Loucy (cell line): ENCODE measurements around the gene ACHE.
"Not testable (repeated sequence)": the region's sequence is repeated elsewhere in the genome, so short reads cannot be mapped to it uniquely, and the experiment has no call there.

Experiments
- H2AFZ ChIP-seq: fragments of 200-600 bp; sonication (generic); 2 replicates; pipeline ENCODE4 v1.6.0; 2016; ENCODE audit warnings: antibody characterized with exemption, mild to moderate bottlenecking, low read length, moderate library complexity
- H3F3A ChIP-seq: fragments of 200-600 bp; 2 replicates; pipeline ENCODE4 v1.6.0; 2016; ENCODE audit warnings: antibody characterized with exemption, low read depth, mild to moderate bottlenecking
- H3K27me3 ChIP-seq: fragments of 200-600 bp; sonication (generic); 2 replicates; pipeline ENCODE4 v1.6.1; 2014; ENCODE audit warnings: low read length, mild to moderate bottlenecking; ENCODE audit not compliant: insufficient read depth, poor library complexity, severe bottlenecking
- H3K36me3 ChIP-seq: fragments of 200-600 bp; sonication (generic); 2 replicates; pipeline ENCODE4 v1.6.1; 2016; ENCODE audit warnings: low read length; ENCODE audit not compliant: insufficient read depth
- H3K4me1 ChIP-seq: fragments of 200-600 bp; sonication (generic); 2 replicates; pipeline ENCODE4 v1.5.1; 2014; ENCODE audit warnings: low read length, mild to moderate bottlenecking; ENCODE audit not compliant: insufficient read depth, poor library complexity, severe bottlenecking
- H3K4me2 ChIP-seq: fragments of 200-600 bp; sonication (generic); 2 replicates; pipeline ENCODE4 v1.6.0; 2014; ENCODE audit warnings: antibody characterized with exemption, low read length, low read depth, mild to moderate bottlenecking; ENCODE audit not compliant: poor library complexity, severe bottlenecking
- H3K4me3 ChIP-seq: fragments of 200-600 bp; sonication (generic); 2 replicates; pipeline ENCODE4 v1.5.1; 2014; ENCODE audit warnings: low read length, mild to moderate bottlenecking, mixed read lengths; ENCODE audit not compliant: poor library complexity, severe bottlenecking
- H3K79me2 ChIP-seq: fragments of 200-600 bp; sonication (generic); 2 replicates; pipeline ENCODE4 v1.6.1; 2014; ENCODE audit warnings: low read length; ENCODE audit not compliant: insufficient read depth
- H3K9ac ChIP-seq: fragments of 200-600 bp; sonication (generic); 2 replicates; pipeline ENCODE4 v1.6.0; 2014; ENCODE audit warnings: mild to moderate bottlenecking, low read depth, low read length, moderate library complexity; ENCODE audit not compliant: poor library complexity, severe bottlenecking
- H3K9me2 ChIP-seq: fragments of 200-600 bp; sonication (generic); replicated peaks from 2 replicates; pipeline ENCODE4 v1.6.1; 2016; ENCODE audit warnings: low read depth, low read length, mixed read lengths
- H3K9me3 ChIP-seq: fragments of 200-600 bp; sonication (generic); 2 replicates; pipeline ENCODE4 v1.6.1; 2014; ENCODE audit warnings: mild to moderate bottlenecking, antibody characterized with exemption, low read length, low read depth; ENCODE audit not compliant: insufficient read depth
- H4K20me1 ChIP-seq: fragments of 200-600 bp; sonication (generic); 2 replicates; pipeline ENCODE4 v1.6.0; 2014; ENCODE audit warnings: antibody characterized with exemption, low read length, mild to moderate bottlenecking; ENCODE audit not compliant: insufficient read depth, poor library complexity, severe bottlenecking
- CTCF ChIP-seq: fragments of 200-600 bp; sonication (generic); conservative IDR thresholded peaks from 2 replicates; pipeline ENCODE4 v1.5.1; 2014; ENCODE audit warnings: mild to moderate bottlenecking, antibody characterized with exemption, low read length
- EZH2phosphoT487 ChIP-seq: fragments of 200-600 bp; IDR thresholded peaks from 2 replicates; pipeline ENCODE4 v1.6.1; 2018; ENCODE audit warnings: antibody characterized with exemption, mild to moderate bottlenecking, moderate library complexity, borderline replicate concordance

ACHE gene

DNA sequence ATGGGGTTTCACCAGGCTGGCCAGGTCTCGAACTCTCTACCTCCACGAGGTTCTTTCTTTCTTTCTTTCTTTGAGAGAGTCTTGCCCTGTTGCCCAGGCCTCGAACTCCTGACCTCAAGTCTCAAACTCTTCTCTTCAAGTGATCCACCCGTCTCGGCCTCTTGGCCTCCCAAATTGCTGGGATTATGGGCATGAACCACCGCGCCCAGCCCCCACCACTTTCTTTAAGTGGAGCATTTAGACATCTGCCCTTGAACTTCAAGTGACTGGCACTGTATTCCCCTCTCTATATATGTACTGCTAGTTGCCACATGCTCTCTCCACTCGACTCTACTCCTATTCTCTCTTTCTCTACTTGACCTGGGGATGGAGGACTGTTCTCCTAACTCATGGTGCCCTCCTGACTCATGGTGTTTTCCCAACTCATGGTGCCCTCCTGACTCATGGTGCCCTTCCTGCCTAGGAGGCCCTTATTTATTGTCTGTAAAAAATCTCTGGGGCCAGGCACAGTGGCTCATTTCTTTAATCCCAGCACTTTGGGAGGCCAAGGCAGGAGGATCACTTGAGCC lies 19.3 kb upstream of the ACHE start:
- no peaks in the 10 kb centered on the region for H4K20me1 ChIP-seq
- H3K4me1 ChIP-seq = no peaks in the 10 kb centered on the region
- no peaks in the 10 kb centered on the region for H3K27me3 ChIP-seq
- no peaks in the 10 kb centered on the region for H3F3A ChIP-seq
- no peaks in the 10 kb centered on the region for H3K36me3 ChIP-seq
- H3K79me2 ChIP-seq = no peaks in the 10 kb centered on the region
- H2AFZ ChIP-seq = no peak overlapping the region
- no peak overlapping the region for H3K4me3 ChIP-seq
- no peak overlapping the region for H3K9ac ChIP-seq
- H3K9me2 ChIP-seq = no peaks in the 10 kb centered on the region
- no peak for TF ChIP-seq EZH2phosphoT487
- no peak for TF ChIP-seq CTCF
- no peak overlapping the region for H3K4me2 ChIP-seq
- H3K9me3 ChIP-seq = no peaks in the 10 kb centered on the region

- Histone ChIP-seq H3K4me1 (no peaks in the 10 kb centered on the region), H2AFZ (no peak overlapping the region), H3K36me3 (no peaks in the 10 kb centered on the region), H3K9me2 (no peaks in the 10 kb centered on the region), H4K20me1 (no peaks in the 10 kb centered on the region), H3K4me3 (no peak overlapping the region), H3K4me2 (no peak overlapping the region), H3K9ac (no peak overlapping the region), H3K9me3 (no peaks in the 10 kb centered on the region), H3K79me2 (no peaks in the 10 kb centered on the region), H3F3A (no peaks in the 10 kb centered on the region), H3K27me3 (no peaks in the 10 kb centered on the region)
- TF ChIP-seq EZH2phosphoT487 = no peak
- TF ChIP-seq CTCF = no peak
Observed at GRCh38 chr7:100914208-100914878, 18.7 kb upstream of the ACHE start.

GRCh38 chr7:100911484-100911883 lies 15.8 kb upstream of the ACHE start:
- no peaks in the 10 kb centered on the region for H3K9me2 ChIP-seq
- no peak overlapping the region for H3K4me2 ChIP-seq
- TF ChIP-seq CTCF (no peak), EZH2phosphoT487 (no peak)
- no peak overlapping the region for H3K4me3 ChIP-seq
- no peak overlapping the region for H2AFZ ChIP-seq
- H3K36me3 ChIP-seq = no peaks in the 10 kb centered on the region
- H3K79me2 ChIP-seq = no peaks in the 10 kb centered on the region
- H3K9ac ChIP-seq = no peak overlapping the region
- H4K20me1 ChIP-seq = no peaks in the 10 kb centered on the region
- H3K27me3 ChIP-seq = no peaks in the 10 kb centered on the region
- no peaks in the 10 kb centered on the region for H3F3A ChIP-seq
- H3K4me1 ChIP-seq = no peaks in the 10 kb centered on the region
- no peaks in the 10 kb centered on the region for H3K9me3 ChIP-seq

DNA sequence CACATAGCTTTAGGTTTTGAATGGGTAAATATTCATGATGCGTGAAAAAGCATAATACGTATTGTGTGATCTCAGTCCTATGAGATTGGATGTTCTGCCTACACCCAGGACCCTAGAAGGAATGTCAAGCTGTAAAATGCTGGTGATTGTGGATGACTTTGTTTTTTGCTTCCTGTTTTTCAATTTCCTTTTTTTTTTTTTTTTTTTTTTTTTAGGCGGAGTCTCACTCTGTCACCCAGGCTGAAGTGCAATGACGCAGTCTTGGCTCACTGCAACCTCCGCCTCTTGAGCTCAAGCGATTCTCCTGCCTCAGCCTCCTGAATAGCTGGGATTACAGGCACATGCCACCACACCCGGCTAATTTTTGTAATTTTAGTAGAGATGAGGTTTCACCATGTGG lies 14.8 kb upstream of the ACHE start:
- H3K36me3 ChIP-seq, H2AFZ ChIP-seq, H3F3A ChIP-seq, H3K27me3 ChIP-seq, H3K4me2 ChIP-seq, H3K79me2 ChIP-seq, H3K9me3 ChIP-seq, H3K9ac ChIP-seq, H3K4me3 ChIP-seq, H3K9me2 ChIP-seq, H4K20me1 ChIP-seq, H3K4me1 ChIP-seq: not testable (repeated sequence)
